Endothelial cell of umbilical vein (primary cell): ENCODE measurements around the gene OMA1.

ENCODE experiments used
- EZH2 ChIP-seq: IDR thresholded peaks from 2 replicates; pipeline ENCODE4 v1.6.1; 2012; ENCODE audit warnings: borderline replicate concordance, low read depth, mild to moderate bottlenecking, moderate library complexity, low read length, inconsistent platforms; ENCODE audit not compliant: severe bottlenecking
- FOS ChIP-seq: IDR thresholded peaks from 2 replicates; pipeline ENCODE4 v1.6.1; 2011; ENCODE audit warnings: mild to moderate bottlenecking, low read length, moderate library complexity, borderline replicate concordance; ENCODE audit not compliant: insufficient read depth
- GATA2 ChIP-seq: IDR thresholded peaks from 2 replicates; pipeline ENCODE4 v1.7.0; 2011; ENCODE audit warnings: low read depth, mild to moderate bottlenecking, moderate library complexity, mixed read lengths, low read length; ENCODE audit not compliant: insufficient read length, insufficient read depth
- JUN ChIP-seq: IDR thresholded peaks from 2 replicates; pipeline ENCODE4 v1.6.1; 2011; ENCODE audit warnings: borderline replicate concordance, low read depth; ENCODE audit not compliant: insufficient read length, insufficient read depth
- MYC ChIP-seq: IDR thresholded peaks from one replicate; pipeline ENCODE4 v1.6.1; 2011; ENCODE audit warnings: mild to moderate bottlenecking, low read depth, low read length
- POLR2A ChIP-seq: IDR thresholded peaks from 2 replicates; pipeline ENCODE4 v1.6.1; 2012; ENCODE audit warnings: low read depth, mild to moderate bottlenecking, control low read depth, low read length
- POLR2AphosphoS5 ChIP-seq: IDR thresholded peaks from 2 replicates; pipeline ENCODE4 v1.6.1; 2012; ENCODE audit warnings: low read depth, mild to moderate bottlenecking, control low read depth, low read length, moderate library complexity; ENCODE audit not compliant: insufficient read depth
- TF ChIP-seq, protein P1 (sequence below), 2 donors: IDR thresholded peaks; 1 replicate in 1 of 2; 2 replicates in 1 of 2; pipeline ENCODE4 v1.5.1; 2011; ENCODE audit warnings: low read length in 2 of 2, mild to moderate bottlenecking in 2 of 2, moderate library complexity in 2 of 2, control low read depth in 1 of 2, inconsistent platforms in 1 of 2, low read depth in 1 of 2; ENCODE audit not compliant: insufficient read depth in 1 of 2; ENCODE audit errors: extremely low read depth in 1 of 2
- TF ChIP-seq, protein P2 (sequence below): IDR thresholded peaks from 2 replicates; pipeline ENCODE4 v1.6.1; 2011; ENCODE audit not compliant: insufficient read depth, insufficient read length

DNA sequence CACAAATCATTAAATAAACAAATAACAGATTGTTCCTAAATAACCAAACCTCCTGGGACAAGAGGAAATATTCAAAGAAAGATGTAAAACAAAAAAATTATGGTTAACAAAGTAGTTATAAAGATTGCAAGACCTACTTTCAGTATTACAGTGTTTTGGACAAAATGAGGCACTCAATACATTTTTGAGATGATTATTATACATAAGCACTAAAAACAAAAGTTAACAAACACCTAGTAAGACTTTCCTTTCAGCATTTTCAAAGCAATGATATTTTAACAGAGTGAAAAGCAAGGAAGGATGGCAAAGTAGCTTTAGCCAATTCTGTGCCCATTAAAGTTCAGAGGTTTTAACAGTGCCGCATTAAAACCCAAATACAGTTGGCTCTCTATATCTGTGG lies 17.2 kb downstream of the OMA1 start:
- TF ChIP-seq, protein P1, sequence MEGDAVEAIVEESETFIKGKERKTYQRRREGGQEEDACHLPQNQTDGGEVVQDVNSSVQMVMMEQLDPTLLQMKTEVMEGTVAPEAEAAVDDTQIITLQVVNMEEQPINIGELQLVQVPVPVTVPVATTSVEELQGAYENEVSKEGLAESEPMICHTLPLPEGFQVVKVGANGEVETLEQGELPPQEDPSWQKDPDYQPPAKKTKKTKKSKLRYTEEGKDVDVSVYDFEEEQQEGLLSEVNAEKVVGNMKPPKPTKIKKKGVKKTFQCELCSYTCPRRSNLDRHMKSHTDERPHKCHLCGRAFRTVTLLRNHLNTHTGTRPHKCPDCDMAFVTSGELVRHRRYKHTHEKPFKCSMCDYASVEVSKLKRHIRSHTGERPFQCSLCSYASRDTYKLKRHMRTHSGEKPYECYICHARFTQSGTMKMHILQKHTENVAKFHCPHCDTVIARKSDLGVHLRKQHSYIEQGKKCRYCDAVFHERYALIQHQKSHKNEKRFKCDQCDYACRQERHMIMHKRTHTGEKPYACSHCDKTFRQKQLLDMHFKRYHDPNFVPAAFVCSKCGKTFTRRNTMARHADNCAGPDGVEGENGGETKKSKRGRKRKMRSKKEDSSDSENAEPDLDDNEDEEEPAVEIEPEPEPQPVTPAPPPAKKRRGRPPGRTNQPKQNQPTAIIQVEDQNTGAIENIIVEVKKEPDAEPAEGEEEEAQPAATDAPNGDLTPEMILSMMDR (IDR thresholded peaks at IDR 0.05; ENCODE audit: extremely low read depth in 1 of 2, insufficient read depth in 1 of 2, low read depth in 1 of 2, low read length in 2 of 2): no peak
- TF ChIP-seq EZH2: no peak
- no peak for TF ChIP-seq JUN
- no peak for TF ChIP-seq GATA2
- no peak for TF ChIP-seq POLR2A
- TF ChIP-seq POLR2AphosphoS5: no peak
- TF ChIP-seq, protein P2, sequence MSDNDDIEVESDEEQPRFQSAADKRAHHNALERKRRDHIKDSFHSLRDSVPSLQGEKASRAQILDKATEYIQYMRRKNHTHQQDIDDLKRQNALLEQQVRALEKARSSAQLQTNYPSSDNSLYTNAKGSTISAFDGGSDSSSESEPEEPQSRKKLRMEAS: no peak
- no peak for TF ChIP-seq FOS
- no peak for TF ChIP-seq MYC
